Measurements from ENCODE around the gene MRAS.

The MRAS gene

DNA sequence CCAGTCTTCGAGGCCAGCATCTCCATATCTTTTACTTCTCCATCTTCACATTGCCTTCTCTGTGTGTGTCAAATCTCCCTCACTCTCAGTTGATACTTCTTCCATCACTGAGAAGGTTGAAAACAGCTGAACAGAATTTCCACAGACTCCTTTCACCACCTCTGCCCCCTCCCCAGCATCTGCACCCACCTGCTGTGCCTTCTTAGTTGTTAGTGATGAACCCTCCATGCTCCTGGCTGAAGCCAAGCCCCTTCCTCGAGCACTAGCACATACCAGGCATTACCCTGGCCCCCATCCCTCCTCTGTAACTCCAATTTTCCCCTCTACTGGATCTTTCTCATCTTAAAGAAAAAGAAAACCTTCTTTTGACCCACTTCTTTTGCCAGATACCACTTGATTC, 58.2 kb downstream of the MRAS start:
- no peak overlapping the region for H3K27ac ChIP-seq (ENCODE audit: low read depth, low read length)
- H3K9me2 ChIP-seq (replicated peaks; ENCODE audit: control insufficient read depth, low read length), result no peaks in the 10 kb centered on the region
- H3K79me2 ChIP-seq (ENCODE audit: control insufficient read depth, low read length), result no peaks in the 10 kb centered on the region
- no peak for TF ChIP-seq EZH2phosphoT487 (IDR thresholded peaks at IDR 0.05; ENCODE audit: borderline replicate concordance, low read length)
- TF ChIP-seq, protein P1, sequence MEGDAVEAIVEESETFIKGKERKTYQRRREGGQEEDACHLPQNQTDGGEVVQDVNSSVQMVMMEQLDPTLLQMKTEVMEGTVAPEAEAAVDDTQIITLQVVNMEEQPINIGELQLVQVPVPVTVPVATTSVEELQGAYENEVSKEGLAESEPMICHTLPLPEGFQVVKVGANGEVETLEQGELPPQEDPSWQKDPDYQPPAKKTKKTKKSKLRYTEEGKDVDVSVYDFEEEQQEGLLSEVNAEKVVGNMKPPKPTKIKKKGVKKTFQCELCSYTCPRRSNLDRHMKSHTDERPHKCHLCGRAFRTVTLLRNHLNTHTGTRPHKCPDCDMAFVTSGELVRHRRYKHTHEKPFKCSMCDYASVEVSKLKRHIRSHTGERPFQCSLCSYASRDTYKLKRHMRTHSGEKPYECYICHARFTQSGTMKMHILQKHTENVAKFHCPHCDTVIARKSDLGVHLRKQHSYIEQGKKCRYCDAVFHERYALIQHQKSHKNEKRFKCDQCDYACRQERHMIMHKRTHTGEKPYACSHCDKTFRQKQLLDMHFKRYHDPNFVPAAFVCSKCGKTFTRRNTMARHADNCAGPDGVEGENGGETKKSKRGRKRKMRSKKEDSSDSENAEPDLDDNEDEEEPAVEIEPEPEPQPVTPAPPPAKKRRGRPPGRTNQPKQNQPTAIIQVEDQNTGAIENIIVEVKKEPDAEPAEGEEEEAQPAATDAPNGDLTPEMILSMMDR (IDR thresholded peaks at IDR 0.05; ENCODE audit: low read depth, low read length, poor library complexity, severe bottlenecking), result no peak
- no peaks in the 10 kb centered on the region for H3K36me3 ChIP-seq (ENCODE audit: control insufficient read depth, low read length)
- H3K4me2 ChIP-seq (ENCODE audit: low read length), result no peak overlapping the region
- no peaks in the 10 kb centered on the region for H3K9me3 ChIP-seq (ENCODE audit: control insufficient read depth, insufficient read depth, low read length)
- no peaks in the 10 kb centered on the region for H3K4me1 ChIP-seq (ENCODE audit: control insufficient read depth, low read length)
- H3F3A ChIP-seq (ENCODE audit: control insufficient read depth, insufficient read depth), result no peaks in the 10 kb centered on the region
- H4K20me1 ChIP-seq (ENCODE audit: control insufficient read depth, insufficient read depth, low read depth, low read length), result no peaks in the 10 kb centered on the region
- peaks cover 45% of the 10 kb centered on the region for H3K27me3 ChIP-seq (ENCODE audit: control insufficient read depth, low read length)
- H3K4me3 ChIP-seq (ENCODE audit: low read length), result no peak overlapping the region

DNA sequence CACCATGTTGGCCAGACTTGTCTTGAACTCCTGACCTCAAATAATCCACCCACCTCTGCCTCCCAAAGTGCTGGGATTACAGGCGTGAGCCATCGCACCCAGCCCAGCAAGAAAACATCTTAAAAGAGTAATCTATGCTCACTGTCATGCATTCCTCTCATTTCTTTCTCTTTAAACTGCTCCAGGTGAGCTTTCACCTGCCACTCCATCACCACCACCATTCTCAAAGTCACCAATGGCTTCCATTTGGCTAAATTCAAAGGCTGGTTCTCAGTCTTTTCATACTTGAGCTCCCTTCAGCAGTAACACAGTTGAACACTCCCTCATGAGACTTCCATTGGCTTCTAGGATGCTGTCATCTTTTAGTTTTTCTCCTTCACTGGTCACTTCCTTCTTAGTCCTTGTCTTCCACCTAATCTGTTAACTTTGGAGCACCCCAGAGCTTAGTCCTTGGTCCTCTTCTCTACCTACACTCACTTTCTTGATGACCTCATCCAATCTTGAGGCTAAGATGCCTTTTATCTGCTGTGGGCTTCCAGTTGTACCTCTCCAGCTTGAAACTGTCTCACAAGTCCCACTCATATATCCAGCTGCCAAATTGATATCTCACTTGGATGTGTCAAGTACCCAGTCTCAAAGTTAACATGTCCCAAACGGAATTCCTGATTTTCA, 59.0 kb downstream of the MRAS start:
- Histone ChIP-seq H3K4me1 (ENCODE audit: control insufficient read depth, low read length) (no peaks in the 10 kb centered on the region), H3K27me3 (ENCODE audit: control insufficient read depth, low read length) (peaks cover 42% of the 10 kb centered on the region), H3K4me3 (ENCODE audit: low read length) (no peak overlapping the region), H3K79me2 (ENCODE audit: control insufficient read depth, low read length) (no peaks in the 10 kb centered on the region), H3K9me3 (ENCODE audit: control insufficient read depth, insufficient read depth, low read length) (no peaks in the 10 kb centered on the region), H3K36me3 (ENCODE audit: control insufficient read depth, low read length) (no peaks in the 10 kb centered on the region), H3F3A (ENCODE audit: control insufficient read depth, insufficient read depth) (no peaks in the 10 kb centered on the region), H3K27ac (ENCODE audit: low read depth, low read length) (no peak overlapping the region), H3K4me2 (ENCODE audit: low read length) (no peak overlapping the region), H3K9me2 (replicated peaks; ENCODE audit: control insufficient read depth, low read length) (no peaks in the 10 kb centered on the region), H4K20me1 (ENCODE audit: control insufficient read depth, insufficient read depth, low read depth, low read length) (no peaks in the 10 kb centered on the region)
- no peak for TF ChIP-seq EZH2phosphoT487 (IDR thresholded peaks at IDR 0.05; ENCODE audit: borderline replicate concordance, low read length)
- TF ChIP-seq, protein P1 (IDR thresholded peaks at IDR 0.05; ENCODE audit: low read depth, low read length, poor library complexity, severe bottlenecking), result no peak

DNA sequence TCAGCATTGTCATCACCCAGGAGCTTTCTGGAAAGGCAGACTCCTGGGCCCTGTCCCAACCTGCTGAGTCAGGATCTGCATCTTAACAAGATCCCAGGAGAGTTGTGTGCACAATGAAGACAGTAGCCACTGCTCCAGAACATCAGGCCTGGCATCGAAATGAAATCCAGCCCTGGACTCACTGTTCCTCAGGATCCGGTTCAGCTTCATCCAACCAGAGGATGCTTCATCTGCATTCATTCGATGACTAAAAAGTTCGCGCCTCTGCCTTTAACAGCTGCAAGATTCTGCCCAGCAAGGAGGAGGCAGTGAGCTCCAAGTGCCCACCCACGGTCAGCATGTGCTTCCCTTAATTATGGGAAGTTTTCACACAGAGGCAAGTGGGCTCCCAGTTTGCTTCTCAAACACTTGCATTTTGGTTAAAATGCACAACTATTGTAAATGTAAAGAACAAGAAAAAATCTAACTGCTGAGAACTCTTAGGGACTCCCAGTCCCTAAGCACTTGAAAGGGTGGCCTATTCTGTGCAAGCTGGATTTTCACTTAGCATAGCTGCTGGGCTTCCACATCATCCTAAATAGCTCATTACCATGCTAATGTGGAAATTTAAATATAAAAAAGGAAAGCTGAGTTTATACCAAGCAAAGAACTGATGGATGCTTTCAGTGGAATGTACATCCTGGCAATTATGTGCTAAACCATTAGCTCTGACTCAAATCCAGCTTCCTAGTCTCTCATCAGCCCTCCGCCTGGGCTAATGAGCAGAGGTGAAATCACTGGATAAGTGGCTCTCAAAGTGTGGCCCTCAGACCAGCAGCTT, 60.6 kb downstream of the MRAS start:
- Histone ChIP-seq H3K4me2 (ENCODE audit: low read length) (no peak overlapping the region), H3K36me3 (ENCODE audit: control insufficient read depth, low read length) (no peaks in the 10 kb centered on the region), H3K9me3 (ENCODE audit: control insufficient read depth, insufficient read depth, low read length) (no peaks in the 10 kb centered on the region), H3K9me2 (replicated peaks; ENCODE audit: control insufficient read depth, low read length) (no peaks in the 10 kb centered on the region), H4K20me1 (ENCODE audit: control insufficient read depth, insufficient read depth, low read depth, low read length) (no peaks in the 10 kb centered on the region), H3K79me2 (ENCODE audit: control insufficient read depth, low read length) (no peaks in the 10 kb centered on the region), H3K27ac (ENCODE audit: low read depth, low read length) (no peak overlapping the region), H3K27me3 (ENCODE audit: control insufficient read depth, low read length) (peaks cover 43% of the 10 kb centered on the region), H3K4me1 (ENCODE audit: control insufficient read depth, low read length) (no peaks in the 10 kb centered on the region), H3F3A (ENCODE audit: control insufficient read depth, insufficient read depth) (no peaks in the 10 kb centered on the region), H3K4me3 (ENCODE audit: low read length) (no peak overlapping the region)
- TF ChIP-seq EZH2phosphoT487 (IDR thresholded peaks at IDR 0.05; ENCODE audit: borderline replicate concordance, low read length), result no peak
- TF ChIP-seq, protein P1 (IDR thresholded peaks at IDR 0.05; ENCODE audit: low read depth, low read length, poor library complexity, severe bottlenecking), result no peak
